SHP77 (cell line): ENCODE data around the gene SPEM3.
"Not testable (repeated sequence)": the region's sequence is repeated elsewhere in the genome, so short reads cannot be mapped to it uniquely, and the experiment has no call there.

Experiments
- DNase-seq, 2 experiments: peaks; one replicate each; lab custom pipeline; 2025; lab: John Stamatoyannopoulos, UW

SPEM3 gene

GRCh38 chr17:7442142-7442541 is 13.5 kb downstream of the SPEM3 start:
- no peak for DNase-seq

GRCh38 chr17:7443499-7444485 is 15.1 kb downstream of the SPEM3 start:
- no peak for DNase-seq

- DNase-seq = peak; percentile 55 to 79
Observed at GRCh38 chr17:7444682-7445618, 16.3 kb downstream of the SPEM3 start, which contains the start of gene CHRNB1. Gene CHRNB1 (plus strand): TSS chr17:7445061. CDS start chr17:7445128, 67 bp downstream.

GRCh38 chr17:7445619-7445968 is 16.9 kb downstream of the SPEM3 start:
- peak; percentile 55 to 78 for DNase-seq

GRCh38 chr17:7448461-7448860 is 19.8 kb downstream of the SPEM3 start:
- no peak for DNase-seq

- DNase-seq = no peak
Observed at GRCh38 chr17:7459961-7460545, 31.4 kb downstream of the SPEM3 start.

GRCh38 chr17:7460850-7461660 is 32.4 kb downstream of the SPEM3 start:
- no peak for DNase-seq

GRCh38 chr17:7462474-7463371 is 34.1 kb downstream of the SPEM3 start:
- DNase-seq = no peak

- no peak for DNase-seq
Observed at GRCh38 chr17:7463372-7463846, 34.8 kb downstream of the SPEM3 start.

GRCh38 chr17:7464081-7464480 is 35.4 kb downstream of the SPEM3 start:
- DNase-seq = no peak

GRCh38 chr17:7465597-7466275 is 37.1 kb downstream of the SPEM3 start:
- no peak for DNase-seq

GRCh38 chr17:7466318-7466638 is 37.6 kb downstream of the SPEM3 start:
- DNase-seq = no peak

GRCh38 chr17:7466639-7467341 is 38.1 kb downstream of the SPEM3 start:
- DNase-seq = no peak

- no peak for DNase-seq
Observed at GRCh38 chr17:7467498-7467897, 38.8 kb downstream of the SPEM3 start.

- DNase-seq = no peak
Observed at GRCh38 chr17:7468290-7468689, 39.6 kb downstream of the SPEM3 start.

GRCh38 chr17:7468804-7469389 is 40.2 kb downstream of the SPEM3 start:
- no peak for DNase-seq

GRCh38 chr17:7469843-7470242 is 41.2 kb downstream of the SPEM3 start:
- not testable (repeated sequence) for DNase-seq

- not testable (repeated sequence) for DNase-seq
Observed at GRCh38 chr17:7470457-7470973, 41.9 kb downstream of the SPEM3 start.
